ENCODE measurements around the gene GCNT2.
"Not testable (repeated sequence)": the region's sequence is repeated elsewhere in the genome, so short reads cannot be mapped to it uniquely, and the experiment has no call there.

GCNT2 gene

GRCh38 chr6:10514049-10514780 is 6.9 kb upstream of the GCNT2 start:
- DNase-seq (ENCODE audit: low read depth), result no peak
- TF ChIP-seq, protein P1, sequence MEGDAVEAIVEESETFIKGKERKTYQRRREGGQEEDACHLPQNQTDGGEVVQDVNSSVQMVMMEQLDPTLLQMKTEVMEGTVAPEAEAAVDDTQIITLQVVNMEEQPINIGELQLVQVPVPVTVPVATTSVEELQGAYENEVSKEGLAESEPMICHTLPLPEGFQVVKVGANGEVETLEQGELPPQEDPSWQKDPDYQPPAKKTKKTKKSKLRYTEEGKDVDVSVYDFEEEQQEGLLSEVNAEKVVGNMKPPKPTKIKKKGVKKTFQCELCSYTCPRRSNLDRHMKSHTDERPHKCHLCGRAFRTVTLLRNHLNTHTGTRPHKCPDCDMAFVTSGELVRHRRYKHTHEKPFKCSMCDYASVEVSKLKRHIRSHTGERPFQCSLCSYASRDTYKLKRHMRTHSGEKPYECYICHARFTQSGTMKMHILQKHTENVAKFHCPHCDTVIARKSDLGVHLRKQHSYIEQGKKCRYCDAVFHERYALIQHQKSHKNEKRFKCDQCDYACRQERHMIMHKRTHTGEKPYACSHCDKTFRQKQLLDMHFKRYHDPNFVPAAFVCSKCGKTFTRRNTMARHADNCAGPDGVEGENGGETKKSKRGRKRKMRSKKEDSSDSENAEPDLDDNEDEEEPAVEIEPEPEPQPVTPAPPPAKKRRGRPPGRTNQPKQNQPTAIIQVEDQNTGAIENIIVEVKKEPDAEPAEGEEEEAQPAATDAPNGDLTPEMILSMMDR (IDR thresholded peaks at IDR 0.05; ENCODE audit: insufficient read depth, low read depth, low read length, missing control alignments), result no peak
- H3K4me3 ChIP-seq (ENCODE audit: low read length), result no peak overlapping the region

DNA sequence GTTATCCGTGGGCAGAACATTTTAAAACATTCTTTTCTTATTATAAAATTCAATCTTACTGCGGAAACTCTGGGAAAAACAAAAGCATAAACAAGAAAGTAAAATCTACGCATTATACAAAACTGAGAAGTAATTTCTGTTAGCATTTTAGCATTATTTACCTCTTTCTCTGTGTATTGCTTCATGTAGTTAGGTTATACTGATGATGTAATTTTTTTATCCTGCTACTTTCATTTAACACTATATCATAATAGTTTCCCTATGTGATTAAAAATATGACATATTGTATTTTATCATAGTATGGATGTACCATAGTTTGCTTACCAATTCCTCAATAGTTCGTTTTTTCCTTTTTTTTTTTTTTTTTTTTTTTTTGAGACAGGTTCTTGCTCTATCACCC is 4.2 kb upstream of the GCNT2 start:
- TF ChIP-seq, protein P1 (IDR thresholded peaks at IDR 0.05; ENCODE audit: insufficient read depth, low read depth, low read length, missing control alignments), result no peak

GRCh38 chr6:10518557-10519407 is 2.4 kb upstream of the GCNT2 start:
- H3K4me3 ChIP-seq (ENCODE audit: low read length), result no peak overlapping the region
- peak; percentile 86 for DNase-seq (ENCODE audit: low read depth)
- TF ChIP-seq, protein P1 (IDR thresholded peaks at IDR 0.05; ENCODE audit: insufficient read depth, low read depth, low read length, missing control alignments), result no peak

More for the DNA sequence above, 4.2 kb upstream of the GCNT2 start:
- no peak overlapping the region for H3K4me3 ChIP-seq (ENCODE audit: low read length)
- no peak for DNase-seq (ENCODE audit: low read depth)

DNA sequence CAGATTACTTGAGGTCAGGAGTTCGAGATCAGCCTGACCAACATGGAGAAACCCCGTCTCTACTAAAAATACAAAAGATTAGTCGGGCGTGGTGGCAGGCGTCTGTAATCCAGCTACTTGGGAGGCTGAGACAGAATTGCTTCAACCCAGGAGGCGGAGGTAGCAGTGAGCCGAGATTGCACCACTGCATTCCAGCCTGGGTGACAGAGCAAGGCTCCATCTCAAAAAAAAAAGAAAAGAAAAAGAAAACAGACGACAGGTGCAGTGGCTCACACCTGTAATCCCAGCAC is 1.8 kb upstream of the GCNT2 start:
- peak; percentile 53 for DNase-seq (ENCODE audit: low read depth)
- H3K4me3 ChIP-seq (ENCODE audit: low read length), result not testable (repeated sequence)

DNA sequence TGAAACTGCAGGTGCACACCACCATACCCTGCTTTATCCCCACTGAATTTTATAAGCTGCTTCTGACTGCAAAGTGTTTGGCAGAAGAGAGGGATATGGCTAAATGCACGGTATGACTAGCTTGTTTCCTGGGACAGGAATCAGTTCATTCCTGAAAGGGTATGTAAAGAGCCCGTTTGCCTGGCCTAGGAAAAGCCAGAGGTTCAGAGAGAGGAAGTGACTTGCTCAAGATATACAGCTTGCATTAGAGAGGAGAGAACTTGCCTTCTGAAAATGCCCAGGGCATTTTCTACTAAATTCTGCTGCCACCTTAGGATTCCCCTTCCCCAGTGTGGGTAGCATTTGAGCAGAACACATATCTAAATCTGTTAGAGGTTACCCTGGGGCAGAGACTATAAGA is 683 bp upstream of the GCNT2 start:
- TF ChIP-seq, protein P1 (IDR thresholded peaks at IDR 0.05; ENCODE audit: insufficient read depth, low read depth, low read length, missing control alignments), result no peak
- peak; percentile 53 for DNase-seq (ENCODE audit: low read depth)
- no peak overlapping the region for H3K4me3 ChIP-seq (ENCODE audit: low read length)

DNA sequence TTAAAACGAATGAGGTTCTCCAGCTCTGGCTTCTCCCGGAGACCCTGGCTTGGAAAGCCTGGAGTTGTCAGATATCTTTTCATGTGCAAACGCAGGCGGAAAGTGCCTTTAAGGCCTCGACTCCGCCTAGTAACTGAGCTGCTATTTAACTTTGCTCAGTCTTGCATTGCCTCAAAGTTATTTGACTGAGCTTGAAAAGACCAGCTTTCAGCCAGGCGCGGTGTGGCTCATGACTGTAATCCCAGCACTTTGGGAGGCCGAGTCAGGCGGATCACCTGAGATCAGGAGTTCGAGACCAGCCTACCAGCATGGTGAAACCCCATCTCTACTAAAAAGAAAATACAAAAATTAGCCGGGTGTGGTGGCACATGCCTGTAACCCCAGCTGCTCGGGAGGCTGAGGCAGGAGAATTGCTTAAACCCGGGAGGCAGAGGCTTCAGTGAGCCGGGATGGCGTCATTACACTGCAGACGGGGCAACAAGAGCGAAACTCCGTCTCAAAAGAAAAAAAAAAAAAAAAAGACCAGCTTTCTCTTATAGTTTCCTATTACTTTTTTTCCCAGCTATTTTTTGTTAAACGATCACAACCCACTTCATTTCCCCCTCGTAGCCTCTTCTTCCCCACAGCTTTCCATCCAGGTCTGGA is 1.9 kb downstream of the GCNT2 start:
- DNase-seq (ENCODE audit: low read depth), result peak; percentile 5
- TF ChIP-seq, protein P1 (IDR thresholded peaks at IDR 0.05; ENCODE audit: insufficient read depth, low read depth, low read length, missing control alignments), result no peak
- H3K4me3 ChIP-seq (ENCODE audit: low read length), result no peak overlapping the region

GRCh38 chr6:10526156-10526555 is 5.0 kb downstream of the GCNT2 start:
- DNase-seq (ENCODE audit: low read depth), result peak; percentile 18
- TF ChIP-seq, protein P1 (IDR thresholded peaks at IDR 0.05; ENCODE audit: insufficient read depth, low read depth, low read length, missing control alignments), result no peak
- H3K4me3 ChIP-seq (ENCODE audit: low read length), result no peak overlapping the region

All from epithelial cell of esophagus (primary cell).